Gastroesophageal sphincter (tissue), 3 donors: Measurements from ENCODE around the gene IL9.

Experiments
- CTCF ChIP-seq, 4 experiments: fragments of 200-600 bp in 2 of 4; fragments of 450-650 bp in 2 of 4; sonication (generic) in 1 of 4; IDR thresholded peaks; one replicate each; pipeline ENCODE4 v1.5.1; 2017 to 2019; ENCODE audit warnings: antibody characterized with exemption in 4 of 4, mild to moderate bottlenecking in 2 of 4, moderate library complexity in 2 of 4
- EP300 ChIP-seq: sonication (generic); formaldehyde crosslinking; IDR thresholded peaks from one replicate; pipeline ENCODE4 v1.6.1; 2017; ENCODE audit warnings: antibody characterized with exemption, mild to moderate bottlenecking
- POLR2A ChIP-seq, 2 donors: fragments of 450-650 bp; IDR thresholded peaks; one replicate each; pipeline ENCODE4 v1.6.1; 2017; ENCODE audit warnings: antibody characterized with exemption in 2 of 2, mild to moderate bottlenecking in 2 of 2, moderate library complexity in 1 of 2
- POLR2AphosphoS5 ChIP-seq: sonication (generic); formaldehyde crosslinking; IDR thresholded peaks from one replicate; pipeline ENCODE4 v1.6.1; 2017; ENCODE audit warnings: antibody characterized with exemption

- TF ChIP-seq CTCF (IDR thresholded peaks at IDR 0.05): no peak
- no peak for TF ChIP-seq POLR2AphosphoS5
- no peak for TF ChIP-seq EP300
- TF ChIP-seq POLR2A (IDR thresholded peaks at IDR 0.05): no peak
Observed at GRCh38 chr5:135842737-135843136, 52.9 kb downstream of the IL9 start.
